ENCODE results near the gene PLTP.

The PLTP gene

DNA sequence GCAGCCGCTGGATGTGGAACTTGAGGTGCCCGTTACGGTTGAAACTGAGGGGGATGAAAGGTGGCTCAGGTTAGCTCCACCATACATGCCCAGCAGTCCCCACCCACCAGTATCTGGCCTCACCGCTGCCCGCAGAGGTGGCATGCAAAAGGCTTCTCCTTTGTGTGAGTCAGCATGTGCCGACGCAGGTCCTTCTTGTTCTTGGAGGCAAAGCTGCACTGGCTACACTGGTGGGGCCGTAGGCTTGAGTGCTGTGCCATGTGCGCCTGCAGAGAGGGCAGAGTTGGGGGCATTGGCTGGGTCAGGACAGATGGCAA lies 38.3 kb upstream of the PLTP start:
- DNase-seq (ENCODE audit: low spot score) (peak; percentile 79), ATAC-seq (ENCODE audit: low read depth) (no peak)
- Histone ChIP-seq H3K4me1 (ENCODE audit: insufficient read depth, poor library complexity, severe bottlenecking) (no peaks in the 10 kb centered on the region), H3K27me3 (ENCODE audit: insufficient read depth, poor library complexity, severe bottlenecking) (no peaks in the 10 kb centered on the region), H3K9me3 (ENCODE audit: severe bottlenecking) (no peaks in the 10 kb centered on the region), H3K4me3 (ENCODE audit: severe bottlenecking) (no peak overlapping the region), H3K36me3 (ENCODE audit: low read depth) (peaks cover 92% of the 10 kb centered on the region), H3K27ac (ENCODE audit: poor library complexity, severe bottlenecking) (no peak overlapping the region)
- TF ChIP-seq, protein P1, sequence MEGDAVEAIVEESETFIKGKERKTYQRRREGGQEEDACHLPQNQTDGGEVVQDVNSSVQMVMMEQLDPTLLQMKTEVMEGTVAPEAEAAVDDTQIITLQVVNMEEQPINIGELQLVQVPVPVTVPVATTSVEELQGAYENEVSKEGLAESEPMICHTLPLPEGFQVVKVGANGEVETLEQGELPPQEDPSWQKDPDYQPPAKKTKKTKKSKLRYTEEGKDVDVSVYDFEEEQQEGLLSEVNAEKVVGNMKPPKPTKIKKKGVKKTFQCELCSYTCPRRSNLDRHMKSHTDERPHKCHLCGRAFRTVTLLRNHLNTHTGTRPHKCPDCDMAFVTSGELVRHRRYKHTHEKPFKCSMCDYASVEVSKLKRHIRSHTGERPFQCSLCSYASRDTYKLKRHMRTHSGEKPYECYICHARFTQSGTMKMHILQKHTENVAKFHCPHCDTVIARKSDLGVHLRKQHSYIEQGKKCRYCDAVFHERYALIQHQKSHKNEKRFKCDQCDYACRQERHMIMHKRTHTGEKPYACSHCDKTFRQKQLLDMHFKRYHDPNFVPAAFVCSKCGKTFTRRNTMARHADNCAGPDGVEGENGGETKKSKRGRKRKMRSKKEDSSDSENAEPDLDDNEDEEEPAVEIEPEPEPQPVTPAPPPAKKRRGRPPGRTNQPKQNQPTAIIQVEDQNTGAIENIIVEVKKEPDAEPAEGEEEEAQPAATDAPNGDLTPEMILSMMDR (IDR thresholded peaks at IDR 0.05; ENCODE audit: poor library complexity, severe bottlenecking), result no peak

DNA sequence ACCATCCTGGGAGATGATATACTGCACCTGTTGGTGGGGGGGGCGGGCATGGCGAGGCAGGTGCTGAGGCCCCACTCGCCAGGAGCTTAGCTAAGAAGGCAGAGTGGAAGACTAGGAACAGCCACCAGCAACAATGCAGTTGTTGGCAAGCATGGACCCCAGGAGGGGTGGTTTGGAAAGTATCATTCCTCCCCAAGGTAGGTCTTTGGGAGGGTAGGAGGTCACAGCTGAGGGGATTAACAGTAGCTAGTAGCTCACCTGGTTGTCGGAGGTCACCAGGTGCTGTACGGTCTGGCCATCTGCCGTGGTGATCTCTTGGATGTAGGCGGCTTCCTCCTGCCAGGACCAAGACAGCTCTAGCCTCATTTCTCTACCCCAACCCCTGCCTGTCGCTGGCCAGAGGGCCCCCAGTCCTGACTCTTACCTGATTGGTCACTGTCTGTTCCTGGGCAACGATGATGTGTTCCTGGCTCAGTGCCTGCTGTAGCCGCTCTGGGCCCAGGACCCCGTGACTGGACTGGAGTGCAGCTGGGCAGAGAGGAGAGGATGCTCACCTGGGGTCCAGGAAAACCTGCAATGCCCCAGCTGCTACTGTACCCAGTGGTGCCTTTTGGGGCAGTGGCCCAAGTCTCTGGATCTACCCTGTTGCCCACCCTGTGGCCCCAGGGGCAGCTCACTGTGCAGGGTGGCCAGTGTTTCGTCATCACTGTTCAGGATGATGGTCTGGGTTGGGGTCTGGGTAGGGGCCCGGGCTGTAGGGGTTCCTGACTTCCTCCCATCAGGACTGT lies 37.8 kb upstream of the PLTP start:
- TF ChIP-seq, protein P1 (IDR thresholded peaks at IDR 0.05; ENCODE audit: poor library complexity, severe bottlenecking), result no peak
- H3K27me3 ChIP-seq (ENCODE audit: insufficient read depth, poor library complexity, severe bottlenecking), result no peaks in the 10 kb centered on the region
- H3K36me3 ChIP-seq (ENCODE audit: low read depth), result peaks cover 98% of the 10 kb centered on the region
- H3K4me3 ChIP-seq (ENCODE audit: severe bottlenecking), result no peak overlapping the region
- DNase-seq (ENCODE audit: low spot score) (peak; percentile 81), ATAC-seq (ENCODE audit: low read depth) (no peak; the same call in 2 of the 3 replicates)
- H3K4me1 ChIP-seq (ENCODE audit: insufficient read depth, poor library complexity, severe bottlenecking), result no peaks in the 10 kb centered on the region
- H3K9me3 ChIP-seq (ENCODE audit: severe bottlenecking), result no peaks in the 10 kb centered on the region
- no peak overlapping the region for H3K27ac ChIP-seq (ENCODE audit: poor library complexity, severe bottlenecking)

DNA sequence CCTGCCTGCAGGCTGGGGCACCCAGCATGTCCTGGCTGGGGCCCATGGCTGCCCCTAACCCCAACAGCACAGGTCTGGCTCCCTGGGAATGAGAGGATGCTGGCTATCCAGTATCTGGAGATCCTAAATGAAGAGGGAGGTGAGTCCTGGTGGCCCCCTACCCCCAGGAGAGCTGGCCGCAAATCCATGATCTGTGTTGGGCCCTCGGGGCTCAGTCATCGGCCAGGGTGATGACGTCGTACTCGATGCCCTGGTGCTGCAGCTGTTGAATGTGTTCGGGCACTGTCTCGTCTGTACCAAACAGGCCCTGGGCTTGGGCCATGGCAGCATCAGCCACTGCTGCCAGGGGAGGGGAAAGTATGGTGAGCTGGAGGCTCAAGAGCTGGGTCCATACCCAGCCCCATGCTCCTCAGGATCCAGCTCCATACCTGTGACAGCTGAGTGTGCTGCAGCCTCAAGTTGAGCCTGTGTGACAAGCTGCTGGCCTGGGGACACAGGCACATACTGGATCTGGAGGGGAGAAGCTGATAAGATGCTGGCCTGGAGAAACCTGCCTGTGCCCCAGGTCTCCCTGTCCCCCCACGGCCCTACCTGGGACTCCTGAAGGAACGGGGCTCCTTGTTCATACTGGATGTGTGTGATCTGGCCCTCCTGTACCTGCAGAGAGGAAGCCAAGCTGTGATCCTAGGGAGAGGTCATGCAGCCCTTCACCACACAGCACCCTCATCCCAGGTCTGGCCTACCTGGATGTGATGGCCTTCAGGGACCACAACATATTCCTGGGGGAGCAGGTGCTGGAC lies 37.0 kb upstream of the PLTP start:
- Histone ChIP-seq H3K36me3 (ENCODE audit: low read depth) (peaks cover 100% of the 10 kb centered on the region), H3K4me1 (ENCODE audit: insufficient read depth, poor library complexity, severe bottlenecking) (peaks cover 2% of the 10 kb centered on the region), H3K4me3 (ENCODE audit: severe bottlenecking) (no peak overlapping the region), H3K27ac (ENCODE audit: poor library complexity, severe bottlenecking) (no peak overlapping the region), H3K27me3 (ENCODE audit: insufficient read depth, poor library complexity, severe bottlenecking) (no peaks in the 10 kb centered on the region), H3K9me3 (ENCODE audit: severe bottlenecking) (no peaks in the 10 kb centered on the region)
- TF ChIP-seq, protein P1 (IDR thresholded peaks at IDR 0.05; ENCODE audit: poor library complexity, severe bottlenecking), result no peak
- DNase-seq (ENCODE audit: low spot score) (peak; percentile 83), ATAC-seq (ENCODE audit: low read depth) (peak; percentile 1; the same call in 2 of the 3 replicates)

DNA sequence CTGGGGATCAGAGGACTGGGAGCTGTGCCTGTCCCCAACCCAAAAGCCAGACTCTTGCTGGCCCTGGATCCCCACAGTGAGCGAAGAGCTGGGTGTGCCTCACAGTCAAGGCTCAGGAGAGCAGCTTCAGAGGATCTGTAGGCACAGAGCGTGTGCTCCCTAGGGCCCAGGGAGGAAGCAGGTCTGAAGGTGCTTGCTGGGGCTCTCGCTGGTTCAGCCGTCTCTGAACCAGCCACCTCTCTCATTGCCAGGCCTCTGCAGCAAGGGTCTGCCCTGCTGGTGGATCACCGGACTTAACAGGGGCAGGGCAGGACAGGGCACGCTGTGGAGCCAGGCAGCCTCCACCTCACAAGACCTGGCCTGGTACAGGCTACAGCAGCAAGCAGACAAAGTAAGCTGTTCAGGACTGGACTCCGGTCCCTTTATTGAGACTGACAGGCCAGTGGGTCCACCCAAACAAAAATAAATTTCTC lies 36.3 kb upstream of the PLTP start:
- Histone ChIP-seq H3K27me3 (ENCODE audit: insufficient read depth, poor library complexity, severe bottlenecking) (no peaks in the 10 kb centered on the region), H3K27ac (ENCODE audit: poor library complexity, severe bottlenecking) (no peak overlapping the region), H3K4me3 (ENCODE audit: severe bottlenecking) (no peak overlapping the region), H3K9me3 (ENCODE audit: severe bottlenecking) (no peaks in the 10 kb centered on the region), H3K4me1 (ENCODE audit: insufficient read depth, poor library complexity, severe bottlenecking) (peaks cover 3% of the 10 kb centered on the region), H3K36me3 (ENCODE audit: low read depth) (peaks cover 100% of the 10 kb centered on the region)
- ATAC-seq (ENCODE audit: low read depth), result peak; percentile 10; the same call in 2 of the 3 replicates
- no peak for DNase-seq (ENCODE audit: low spot score)
- TF ChIP-seq, protein P1 (IDR thresholded peaks at IDR 0.05; ENCODE audit: poor library complexity, severe bottlenecking), result no peak
